HG03378 (cell line): Measurements from ENCODE around the gene SNX5.
A peak's percentile ranks its signal among the peaks of the same experiment; 100 is the strongest.

Experiments used
- ATAC-seq: cut with Tn5 transposase; IDR thresholded peaks from one replicate; pipeline ENCODE4 v1.9.1; 2021; ENCODE audit warnings: mild to moderate bottlenecking, moderate library complexity; ENCODE audit not compliant: unreplicated experiment

Gene SNX5

GRCh38 chr20:17921774-17922173 lies 46.8 kb downstream of the SNX5 start:
- no peak for ATAC-seq

- no peak for ATAC-seq
Observed at GRCh38 chr20:17919149-17919548, 49.4 kb downstream of the SNX5 start.

DNA sequence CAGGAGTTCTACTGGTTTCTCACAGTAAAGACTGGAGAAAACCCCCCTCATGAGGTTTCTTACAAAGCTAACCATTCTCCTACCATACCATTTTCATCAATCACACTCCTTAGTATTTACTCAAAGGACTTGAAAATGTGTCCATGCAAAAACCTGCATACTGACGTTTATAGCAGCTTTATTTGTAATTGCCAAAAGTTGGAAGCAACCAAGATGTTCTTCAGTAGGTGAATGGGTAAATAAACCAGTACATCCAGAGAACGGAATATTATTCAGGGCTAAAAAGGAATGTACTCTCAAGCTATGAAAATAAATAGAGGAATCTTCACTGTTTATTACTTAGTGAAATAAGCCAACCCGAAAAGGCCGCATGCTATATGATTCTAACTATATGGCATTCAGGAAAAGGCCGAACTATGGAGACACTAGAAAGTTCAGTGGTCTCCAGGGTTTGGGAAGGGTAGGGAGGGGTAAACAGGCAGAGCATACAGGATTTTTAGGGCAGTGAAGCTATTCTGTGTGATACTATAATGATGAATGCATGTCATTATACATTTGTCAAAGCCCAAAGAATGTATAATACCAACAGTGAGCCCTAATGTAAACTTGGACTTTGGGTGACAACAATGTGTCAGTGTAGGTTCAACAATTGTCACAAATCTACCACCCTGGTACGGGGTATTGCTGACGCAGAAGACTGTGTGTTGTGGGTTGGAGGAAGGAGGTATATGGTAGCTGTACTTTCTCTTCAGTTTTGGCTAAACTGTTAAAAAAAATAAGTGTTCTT lies 50.6 kb downstream of the SNX5 start:
- no peak for ATAC-seq

GRCh38 chr20:17916433-17916891 lies 52.1 kb downstream of the SNX5 start:
- no peak for ATAC-seq

DNA sequence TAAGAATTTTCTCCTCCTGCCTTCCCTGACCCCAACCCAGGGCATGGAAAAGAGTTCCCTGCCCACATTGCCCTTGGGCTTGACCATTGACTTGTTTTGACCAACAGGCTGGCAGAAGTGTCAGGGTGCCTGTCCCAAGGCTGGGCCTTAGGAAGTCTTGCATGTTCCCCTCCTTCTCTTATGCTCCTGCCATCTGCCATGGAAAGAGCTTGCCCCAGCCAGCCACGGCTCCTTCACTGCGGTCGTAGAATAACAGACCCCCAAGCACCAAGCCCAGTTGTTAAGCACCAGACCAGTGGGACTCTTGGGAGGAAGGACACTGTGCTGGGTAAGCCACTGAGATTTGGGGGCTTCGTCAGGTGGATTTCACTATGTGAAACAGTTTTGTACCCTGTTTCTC lies 53.6 kb downstream of the SNX5 start:
- no peak for ATAC-seq

- no peak for ATAC-seq
Observed at GRCh38 chr20:17912916-17913315, 55.7 kb downstream of the SNX5 start.

DNA sequence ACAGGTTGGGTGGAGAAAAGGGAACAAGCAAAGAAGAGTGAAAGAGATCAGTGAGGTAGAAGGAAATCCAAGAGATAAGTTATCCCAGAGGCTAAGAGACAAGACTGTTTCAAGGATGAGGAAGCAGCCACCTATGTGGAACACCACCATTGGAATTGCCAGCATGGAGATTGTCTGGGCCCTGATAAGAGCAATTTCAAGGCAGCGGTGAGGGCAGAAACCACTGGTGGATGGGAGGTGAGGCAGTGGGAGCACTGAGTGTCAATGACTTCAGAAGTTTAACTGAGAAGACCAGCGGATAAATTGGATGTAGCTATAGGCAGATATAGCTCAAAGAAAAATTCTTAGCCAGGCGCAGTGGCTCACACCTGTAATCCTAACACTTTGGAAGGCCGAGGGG lies 56.7 kb downstream of the SNX5 start:
- no peak for ATAC-seq

DNA sequence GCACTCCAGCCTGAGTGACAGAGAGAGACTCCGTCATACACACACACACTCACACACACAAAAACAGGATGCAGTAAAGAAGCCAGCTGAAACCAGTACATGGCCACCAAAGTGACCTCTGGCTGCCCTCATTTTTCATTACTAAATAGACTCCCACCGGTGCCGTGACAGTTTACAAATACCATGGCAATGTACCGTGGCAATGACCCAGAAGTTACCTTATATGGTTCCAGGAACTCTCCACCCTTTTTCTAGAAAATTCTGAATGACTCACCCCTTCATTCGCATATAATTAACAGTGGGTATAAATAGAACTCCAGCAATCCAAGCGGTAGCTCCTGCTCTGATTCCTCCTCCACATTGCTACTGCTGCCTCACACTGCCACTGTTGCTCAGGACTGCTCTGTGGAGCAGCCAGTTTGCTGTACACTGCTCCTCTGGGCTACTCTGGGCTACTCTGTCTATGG lies 57.7 kb downstream of the SNX5 start:
- no peak for ATAC-seq

- no peak for ATAC-seq
Observed at GRCh38 chr20:17909869-17910321, 58.7 kb downstream of the SNX5 start.

DNA sequence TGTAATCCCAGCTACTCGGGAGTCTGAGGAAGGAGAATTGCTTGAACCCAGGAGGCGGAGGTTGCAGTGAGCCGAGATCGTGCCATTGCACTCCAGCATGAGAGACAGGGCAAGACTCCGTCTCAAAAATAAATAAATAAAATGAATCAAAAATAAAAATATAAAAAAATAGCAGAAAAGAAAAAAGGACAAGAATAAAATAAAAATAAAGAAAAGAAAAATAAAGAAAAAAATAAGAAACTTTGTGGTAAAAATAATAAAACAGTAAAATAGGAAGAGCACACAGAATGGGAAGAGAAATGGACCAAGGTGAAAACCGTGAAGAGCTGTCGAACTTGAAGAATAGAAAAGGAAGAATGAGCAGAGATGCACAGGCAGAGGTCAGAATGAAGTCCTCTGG lies 63.0 kb downstream of the SNX5 start:
- ATAC-seq: no peak

DNA sequence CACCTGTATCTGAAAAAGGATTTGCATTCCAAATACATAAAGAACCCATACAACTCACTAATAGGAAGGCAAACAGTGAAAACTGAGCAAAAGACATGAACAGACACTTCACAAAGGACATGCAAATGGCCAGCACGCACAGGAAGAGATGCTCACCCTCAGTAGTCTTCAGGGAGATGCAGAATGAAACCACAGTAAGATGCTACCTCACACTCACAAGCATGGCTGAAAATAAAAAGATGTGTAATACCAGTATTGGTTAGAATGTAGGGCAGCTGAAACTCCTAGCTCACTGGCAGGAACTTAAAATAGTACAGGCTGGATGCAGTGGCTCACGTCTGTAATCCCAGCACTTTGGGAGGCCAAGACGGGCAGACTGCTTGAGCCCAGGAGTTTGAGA lies 64.6 kb downstream of the SNX5 start:
- ATAC-seq: peak; percentile 96

GRCh38 chr20:17902531-17903083 lies 66.0 kb downstream of the SNX5 start:
- ATAC-seq: no peak

GRCh38 chr20:17901971-17902370 lies 66.6 kb downstream of the SNX5 start:
- ATAC-seq: no peak

GRCh38 chr20:17898548-17898994 lies 70.0 kb downstream of the SNX5 start:
- ATAC-seq: peak; percentile 31

- ATAC-seq: no peak
Observed at GRCh38 chr20:17897566-17898307, 70.9 kb downstream of the SNX5 start.

DNA sequence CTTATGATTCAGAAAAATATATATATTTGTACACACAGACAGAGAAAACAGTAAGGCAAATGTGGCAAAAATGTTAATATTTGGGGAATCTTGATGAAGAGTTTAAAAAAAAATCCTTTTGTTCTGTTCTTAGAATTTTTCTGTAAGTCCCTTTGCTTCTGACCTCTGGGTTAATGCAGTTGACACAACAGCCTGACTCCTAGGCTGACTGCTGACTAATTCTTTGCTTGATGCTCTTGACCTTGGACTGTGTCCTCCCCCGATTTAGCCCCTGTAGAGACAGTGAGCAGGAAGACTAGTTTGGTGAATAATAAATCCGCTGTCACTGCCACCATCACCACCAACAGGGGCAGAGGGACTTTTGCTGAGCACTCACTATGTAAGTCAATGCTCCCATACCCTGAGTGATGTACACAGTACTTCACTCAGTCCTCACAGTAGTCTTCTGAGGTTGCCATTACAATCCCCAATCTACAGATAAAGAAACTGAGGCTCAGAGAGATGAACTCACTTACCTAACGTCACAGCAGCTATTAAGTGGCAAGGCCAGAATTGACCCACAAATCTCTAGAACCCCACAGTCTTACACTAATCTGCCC lies 71.7 kb downstream of the SNX5 start:
- ATAC-seq: peak; percentile 46

DNA sequence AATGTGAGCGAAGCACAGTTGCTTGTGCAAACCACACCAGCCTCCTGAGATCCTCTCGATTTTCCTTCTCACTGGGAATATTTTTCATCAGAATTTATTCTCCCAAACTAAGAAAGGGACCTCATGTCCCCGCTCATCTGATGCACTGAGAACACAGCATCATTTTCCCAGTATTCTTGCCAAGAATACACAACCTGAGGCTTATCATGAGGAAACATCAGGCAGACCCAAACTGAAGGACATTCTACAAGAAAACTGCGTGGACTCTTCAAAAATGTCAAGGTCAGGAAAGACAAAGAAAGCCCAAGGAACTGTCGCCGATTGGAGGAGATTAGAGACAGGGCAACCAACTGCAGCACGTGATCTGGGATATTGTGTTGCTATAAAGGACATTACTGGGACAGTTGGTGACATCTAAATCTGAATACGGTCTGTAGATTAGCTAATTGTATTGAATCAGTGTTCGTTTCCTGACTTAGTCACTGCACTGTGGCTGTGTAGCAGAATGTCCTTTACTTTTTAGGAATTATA lies 72.3 kb downstream of the SNX5 start:
- ATAC-seq: no peak

- no peak for ATAC-seq
Observed at GRCh38 chr20:17895641-17896171, 72.9 kb downstream of the SNX5 start.

DNA sequence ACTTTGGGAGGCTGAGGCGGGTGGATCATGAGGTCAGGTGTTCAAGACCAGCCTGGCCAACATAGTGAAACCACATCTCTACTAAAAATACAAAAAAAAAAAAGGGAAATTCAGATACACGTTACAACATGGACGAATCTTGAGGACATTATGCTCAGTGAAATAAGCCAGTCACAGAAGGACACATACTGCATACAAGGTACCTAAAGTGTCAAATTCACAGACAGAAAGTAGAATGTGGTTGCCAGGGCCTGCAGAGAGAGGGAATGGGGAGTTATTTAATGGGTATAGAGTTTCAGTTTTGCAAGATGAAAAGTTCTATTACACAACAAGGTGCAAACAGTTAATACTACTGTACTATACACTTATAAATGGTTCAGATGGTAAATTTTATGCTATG lies 75.1 kb downstream of the SNX5 start:
- no peak for ATAC-seq

DNA sequence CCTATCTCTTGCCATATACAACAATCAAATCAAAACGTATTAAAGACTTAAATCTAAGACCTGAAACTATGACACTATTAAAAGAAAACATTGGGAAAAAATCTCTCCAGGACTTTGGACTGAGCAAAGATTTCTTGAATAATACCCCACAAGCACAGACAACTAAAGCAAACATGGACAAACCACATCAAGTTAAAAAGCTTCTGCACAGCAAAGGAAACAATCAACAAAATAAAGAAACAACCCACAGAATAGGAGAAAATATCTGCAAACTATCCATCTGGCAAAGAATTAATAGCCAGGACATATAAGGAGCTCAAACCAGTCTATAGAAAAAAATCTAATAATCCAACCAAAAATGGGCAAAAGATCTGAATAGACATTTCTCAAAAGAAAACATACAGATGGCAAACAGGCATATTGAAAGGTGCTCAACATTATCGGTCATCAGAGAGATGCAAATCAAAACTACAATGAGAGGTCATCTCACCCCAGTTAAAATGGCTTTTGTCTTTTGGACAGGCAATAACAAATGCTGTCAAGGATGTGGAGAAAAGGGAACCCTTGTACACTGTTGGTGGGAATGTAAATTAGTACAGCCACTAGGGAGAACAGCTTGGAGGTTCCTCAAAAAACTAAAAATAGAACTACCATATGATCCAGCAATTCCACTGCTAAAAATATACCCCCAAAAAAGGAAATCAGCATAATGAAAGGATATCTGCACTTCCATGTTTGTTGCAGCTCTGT lies 76.2 kb downstream of the SNX5 start:
- ATAC-seq: no peak
